ENCODE measurements around the gene EFHC1.

- no peak for TF ChIP-seq CTCF (conservative IDR thresholded peaks at IDR 0.05; ENCODE audit: low read depth in 2 of 2)
- TF ChIP-seq CREB1 (CRISPR knock-in tag; IDR thresholded peaks at IDR 0.05; ENCODE audit: low read depth) = no peak
- TF ChIP-seq EZH2phosphoT487 (IDR thresholded peaks at IDR 0.05; ENCODE audit: unreplicated experiment) = no peak
- no peak for TF ChIP-seq POLR2AphosphoS5 (IDR thresholded peaks at IDR 0.05; ENCODE audit: low read depth)
- TF ChIP-seq REST (IDR thresholded peaks at IDR 0.05; ENCODE audit: unreplicated experiment) = no peak
- no peak for TF ChIP-seq ETS1 (IDR thresholded peaks at IDR 0.05)
- no peak for TF ChIP-seq JUNB (IDR thresholded peaks at IDR 0.05; ENCODE audit: unreplicated experiment)
- TF ChIP-seq STAT1 (IDR thresholded peaks at IDR 0.05; ENCODE audit: unreplicated experiment) = no peak
- no peak for TF ChIP-seq EZH2 (IDR thresholded peaks at IDR 0.05; ENCODE audit: low read depth, unreplicated experiment)
Observed at GRCh38 chr6:52553719-52554118, 133.6 kb downstream of the EFHC1 start.

Measured in GM23338 (cell line).